SH-SY5Y (cell line): ENCODE measurements around the gene DDIAS.

Experiments
- GATA2 ChIP-seq: IDR thresholded peaks from 2 replicates; pipeline ENCODE4 v1.6.1; 2011; ENCODE audit warnings: mild to moderate bottlenecking, low read depth, low read length
- GATA3 ChIP-seq: IDR thresholded peaks from 2 replicates; pipeline ENCODE4 v1.6.1; 2011; ENCODE audit warnings: low read depth, mild to moderate bottlenecking, low read length, moderate library complexity

- no peak for TF ChIP-seq GATA2
- no peak for TF ChIP-seq GATA3
Observed at GRCh38 chr11:82906931-82907330, 5.4 kb downstream of the DDIAS start.
